ENCODE data around the gene OTULIN. TPM values are rescaled to one million over a fixed set of nuclear protein-coding genes. Genes with fewer than 3 reads are reported as not detected.

The OTULIN gene
- total and polyA plus RNA-seq, 7 donors: 2.3 to 20.4 (median 12.4) TPM

- TF ChIP-seq, protein P1, sequence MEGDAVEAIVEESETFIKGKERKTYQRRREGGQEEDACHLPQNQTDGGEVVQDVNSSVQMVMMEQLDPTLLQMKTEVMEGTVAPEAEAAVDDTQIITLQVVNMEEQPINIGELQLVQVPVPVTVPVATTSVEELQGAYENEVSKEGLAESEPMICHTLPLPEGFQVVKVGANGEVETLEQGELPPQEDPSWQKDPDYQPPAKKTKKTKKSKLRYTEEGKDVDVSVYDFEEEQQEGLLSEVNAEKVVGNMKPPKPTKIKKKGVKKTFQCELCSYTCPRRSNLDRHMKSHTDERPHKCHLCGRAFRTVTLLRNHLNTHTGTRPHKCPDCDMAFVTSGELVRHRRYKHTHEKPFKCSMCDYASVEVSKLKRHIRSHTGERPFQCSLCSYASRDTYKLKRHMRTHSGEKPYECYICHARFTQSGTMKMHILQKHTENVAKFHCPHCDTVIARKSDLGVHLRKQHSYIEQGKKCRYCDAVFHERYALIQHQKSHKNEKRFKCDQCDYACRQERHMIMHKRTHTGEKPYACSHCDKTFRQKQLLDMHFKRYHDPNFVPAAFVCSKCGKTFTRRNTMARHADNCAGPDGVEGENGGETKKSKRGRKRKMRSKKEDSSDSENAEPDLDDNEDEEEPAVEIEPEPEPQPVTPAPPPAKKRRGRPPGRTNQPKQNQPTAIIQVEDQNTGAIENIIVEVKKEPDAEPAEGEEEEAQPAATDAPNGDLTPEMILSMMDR (IDR thresholded peaks at IDR 0.05): no peak
- intact Hi-C loops (cut with DNase I): no loop called here
- H3K36me3 ChIP-seq (ENCODE audit: insufficient read depth in 1 of 2, low read depth in 1 of 2): peaks cover 0 to 21% of the 10 kb centered on the region in 2 donors
- ATAC-seq (peak; percentile 60 to 75 (median 72)), DNase-seq (no peak)
- H3K9me3 ChIP-seq: no peaks in the 10 kb centered on the region
- H3K4me3 ChIP-seq: no peak overlapping the region
- no peaks in the 10 kb centered on the region for H3K27me3 ChIP-seq (ENCODE audit: insufficient read depth in 3 of 3, low read length in 2 of 3)
- peaks cover 18% of the 10 kb centered on the region for H3K4me1 ChIP-seq
- WGBS, 3 donors: 31 to 64% (median 33%) methylated on average over 4 of the region's 4 CpGs
- peak overlapping the region; percentile 52 for H3K27ac ChIP-seq
Observed at GRCh38 chr5:14735944-14736343, 71.4 kb downstream of the OTULIN start.

DNA sequence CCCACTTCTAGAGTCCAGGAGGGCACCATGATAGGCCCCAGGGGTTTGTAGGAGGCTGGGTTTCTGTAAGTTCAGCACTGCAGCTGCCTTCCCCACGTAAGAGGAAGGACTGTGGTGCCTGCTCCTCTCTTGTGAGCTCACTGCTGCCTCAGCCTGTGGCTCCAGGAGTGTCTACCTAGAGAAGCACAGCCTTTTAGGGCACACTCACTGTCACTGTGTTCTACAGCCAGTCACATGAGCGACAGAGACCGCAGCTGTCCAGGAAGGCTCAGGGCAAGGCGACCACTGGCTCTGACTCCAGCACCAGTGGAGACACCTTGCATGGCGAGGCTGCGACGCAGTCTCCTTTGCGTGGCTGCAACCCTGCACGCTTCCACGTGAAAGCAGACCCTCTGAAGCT, 72.8 kb downstream of the OTULIN start:
- Histone ChIP-seq H3K27ac (peak overlapping the region; percentile 66), H3K36me3 (ENCODE audit: insufficient read depth in 1 of 2, low read depth in 1 of 2) (peaks cover 0 to 22% of the 10 kb centered on the region in 2 donors), H3K4me1 (peaks cover 17% of the 10 kb centered on the region), H3K4me3 (no peak overlapping the region), H3K27me3 (ENCODE audit: insufficient read depth in 3 of 3, low read length in 2 of 3) (no peaks in the 10 kb centered on the region), H3K9me3 (no peaks in the 10 kb centered on the region)
- TF ChIP-seq, protein P1 (IDR thresholded peaks at IDR 0.05): no peak
- ATAC-seq: peak; percentile 82 to 93 (median 87)
- DNase-seq: no peak
- intact Hi-C loops (cut with DNase I): no loop called here
- 48 to 78% (median 62%) methylated on average over 10 of the region's 10 CpGs for WGBS, 3 donors

DNA sequence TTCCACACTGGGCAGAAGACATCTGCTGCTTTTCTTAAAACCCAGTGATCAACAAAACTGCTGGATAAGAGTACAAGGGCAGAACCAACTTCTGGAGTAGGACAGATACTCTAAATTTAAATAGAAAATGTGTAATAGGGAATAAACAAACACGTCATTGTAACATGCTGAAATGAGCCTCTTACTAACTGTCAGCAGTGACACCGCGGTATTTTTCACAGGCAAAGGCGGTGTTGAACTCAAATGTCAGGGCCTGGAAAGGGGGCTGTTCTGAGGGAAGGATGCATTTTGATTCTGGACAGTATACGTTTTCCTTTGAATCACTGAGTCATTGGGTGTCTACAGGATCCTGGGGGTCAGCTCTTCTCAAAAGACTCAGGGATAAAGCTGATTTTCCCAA, 73.5 kb downstream of the OTULIN start:
- H3K9me3 ChIP-seq: no peaks in the 10 kb centered on the region
- H3K36me3 ChIP-seq (ENCODE audit: insufficient read depth in 1 of 2, low read depth in 1 of 2): peaks cover 0 to 20% of the 10 kb centered on the region in 2 donors
- H3K27me3 ChIP-seq (ENCODE audit: insufficient read depth in 3 of 3, low read length in 2 of 3): no peaks in the 10 kb centered on the region
- no peak for DNase-seq
- peak overlapping the region; percentile 66 for H3K27ac ChIP-seq
- no peak overlapping the region for H3K4me3 ChIP-seq
- H3K4me1 ChIP-seq: peaks cover 24% of the 10 kb centered on the region
- intact Hi-C loops (cut with DNase I): no loop called here
- ATAC-seq: no peak
- WGBS, 3 donors: 88 to 98% (median 93%) methylated on average over 5 of the region's 5 CpGs
- TF ChIP-seq, protein P1 (IDR thresholded peaks at IDR 0.05): no peak

DNA sequence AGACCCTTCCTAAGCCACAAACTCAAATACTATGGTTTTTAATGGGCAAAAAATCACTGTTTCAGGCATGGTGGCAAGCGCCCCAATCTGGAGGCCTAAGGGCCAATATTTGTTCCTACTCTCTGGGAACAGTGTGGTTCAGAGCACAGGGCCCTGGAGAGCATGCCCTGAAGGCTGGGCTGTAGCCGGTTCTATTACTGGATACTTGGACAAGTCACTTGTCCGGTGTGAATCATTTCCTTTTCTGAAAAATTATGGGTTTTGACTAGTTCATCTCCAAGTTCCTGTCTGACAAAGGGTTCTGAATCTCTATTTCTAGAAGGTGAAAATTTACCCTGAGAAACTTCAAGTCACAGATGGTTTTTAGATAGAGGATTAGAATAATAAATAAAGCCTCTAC, 75.0 kb downstream of the OTULIN start:
- ATAC-seq: no peak
- no peak for DNase-seq
- peaks cover 30% of the 10 kb centered on the region for H3K4me1 ChIP-seq
- intact Hi-C loops (cut with DNase I): no loop called here
- no peaks in the 10 kb centered on the region for H3K27me3 ChIP-seq (ENCODE audit: insufficient read depth in 3 of 3, low read length in 2 of 3)
- no peaks in the 10 kb centered on the region for H3K9me3 ChIP-seq
- peaks cover 0 to 30% of the 10 kb centered on the region in 2 donors for H3K36me3 ChIP-seq (ENCODE audit: insufficient read depth in 1 of 2, low read depth in 1 of 2)
- no peak overlapping the region for H3K4me3 ChIP-seq
- TF ChIP-seq, protein P1 (IDR thresholded peaks at IDR 0.05): no peak
- 60 to 65% (median 63%) methylated on average over 3 of the region's 3 CpGs for WGBS, 3 donors
- no peak overlapping the region for H3K27ac ChIP-seq

- no peaks in the 10 kb centered on the region for H3K27me3 ChIP-seq (ENCODE audit: insufficient read depth in 3 of 3, low read length in 2 of 3)
- ATAC-seq (no peak), DNase-seq (no peak)
- H3K27ac ChIP-seq: no peak overlapping the region
- peaks cover 31% of the 10 kb centered on the region for H3K4me1 ChIP-seq
- intact Hi-C loops (cut with DNase I): no loop called here
- no peak overlapping the region for H3K4me3 ChIP-seq
- WGBS, 3 donors: 86 to 90% (median 87%) methylated on average over 5 of the region's 5 CpGs
- TF ChIP-seq, protein P1 (IDR thresholded peaks at IDR 0.05): no peak
- no peaks in the 10 kb centered on the region for H3K9me3 ChIP-seq
- H3K36me3 ChIP-seq (ENCODE audit: insufficient read depth in 1 of 2, low read depth in 1 of 2): peaks cover 0 to 31% of the 10 kb centered on the region in 2 donors
Observed at GRCh38 chr5:14739981-14740380, 75.5 kb downstream of the OTULIN start.

All from psoas muscle (tissue), 8 donors.